Stimulated activated CD4-positive, alpha-beta T cell treated with anti-CD3 and anti-CD28 coated beads, Interleukin-1b, Interleukin-23, amount 100 ng/mL, for 24 hours (primary cell): ENCODE measurements around the gene AMDHD2.

Experiments used
- DNase-seq, 4 experiments: peaks; one replicate each; pipeline ENCODE4 v3.0.0-alpha.2; 2020; ENCODE audit warnings: low read depth in 4 of 4, low spot score in 1 of 4

The AMDHD2 gene

DNA sequence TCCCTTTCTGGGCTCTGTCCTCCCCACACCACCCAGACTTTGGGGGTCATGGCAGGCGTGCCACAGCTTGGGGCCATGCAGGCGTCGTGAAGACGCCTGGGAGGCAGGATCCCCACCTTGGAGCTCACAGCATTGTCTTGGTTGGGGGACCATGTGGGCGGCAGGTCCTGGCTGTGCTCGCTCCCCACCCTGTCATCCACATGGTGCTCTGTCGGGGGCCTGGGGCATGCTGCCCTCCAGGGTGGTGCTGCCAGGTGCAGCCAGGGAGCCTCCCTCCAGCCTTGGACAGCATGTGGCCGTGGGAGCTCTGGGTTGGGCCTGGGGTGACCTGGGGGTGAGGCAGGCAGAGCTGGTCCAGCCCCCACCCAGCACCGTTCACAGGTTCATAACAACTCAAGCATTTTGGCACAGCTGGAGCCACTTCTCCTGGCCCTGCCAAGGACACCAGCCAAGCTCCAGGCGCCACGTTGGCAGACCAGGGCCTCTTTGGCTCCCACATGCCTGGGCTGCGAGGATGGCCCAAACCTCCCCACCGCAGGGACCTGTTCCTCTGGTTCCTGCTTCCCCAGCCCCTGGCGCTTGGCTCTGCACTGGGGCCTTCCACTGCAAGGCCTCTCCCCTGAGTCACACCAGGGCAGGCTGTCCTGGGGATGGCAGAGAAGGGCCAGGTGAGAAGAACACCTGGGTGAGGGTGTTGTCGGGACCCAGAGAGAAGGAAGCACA, 21.5 kb upstream of the AMDHD2 start:
- no peak for DNase-seq

DNA sequence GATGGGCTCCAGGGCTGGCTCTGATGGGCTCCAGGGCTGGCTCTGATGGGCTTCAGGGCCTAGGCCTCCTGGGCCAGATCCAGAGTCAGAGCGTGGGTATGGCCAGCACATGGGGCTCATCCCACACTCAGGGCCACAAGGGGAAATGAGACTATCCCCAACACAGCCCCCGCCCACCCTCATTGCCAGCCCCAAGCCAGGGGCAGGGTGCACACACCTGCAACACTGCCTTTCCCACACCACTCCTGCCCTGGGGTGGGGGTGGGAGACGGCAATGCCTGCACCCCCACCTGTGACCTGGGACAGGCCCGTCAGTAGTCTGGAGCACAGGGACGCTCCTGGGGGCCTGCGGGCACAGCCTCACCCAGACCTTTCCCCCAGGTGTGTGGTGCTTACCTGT, 20.7 kb upstream of the AMDHD2 start:
- no peak for DNase-seq

DNA sequence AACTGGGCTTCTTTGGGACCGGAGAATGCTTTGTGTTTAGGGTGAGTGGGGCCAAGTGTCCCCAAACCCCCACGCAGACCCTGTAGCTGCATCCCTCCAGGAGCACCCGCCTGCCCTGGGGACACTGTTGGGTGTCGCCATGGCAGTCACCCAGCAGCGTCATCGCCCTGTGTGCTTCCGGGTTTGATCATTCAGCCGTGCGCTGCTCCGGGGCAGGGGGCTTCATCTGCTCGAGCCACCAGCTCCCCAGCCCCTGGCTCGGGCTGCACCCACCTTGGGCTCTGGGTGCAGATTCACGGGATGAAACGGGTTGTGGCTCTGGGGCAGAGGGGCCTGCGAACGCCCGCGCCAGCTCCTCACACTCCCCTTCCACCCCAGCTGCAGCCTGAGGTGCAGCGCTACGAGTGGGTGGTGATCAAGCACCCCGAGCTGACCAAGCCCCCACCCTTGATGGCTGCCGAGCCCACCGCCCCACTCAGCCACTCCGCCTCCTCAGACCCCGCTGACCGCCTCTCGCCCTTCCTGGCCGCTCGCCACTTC, 20.2 kb upstream of the AMDHD2 start:
- DNase-seq: no peak

DNA sequence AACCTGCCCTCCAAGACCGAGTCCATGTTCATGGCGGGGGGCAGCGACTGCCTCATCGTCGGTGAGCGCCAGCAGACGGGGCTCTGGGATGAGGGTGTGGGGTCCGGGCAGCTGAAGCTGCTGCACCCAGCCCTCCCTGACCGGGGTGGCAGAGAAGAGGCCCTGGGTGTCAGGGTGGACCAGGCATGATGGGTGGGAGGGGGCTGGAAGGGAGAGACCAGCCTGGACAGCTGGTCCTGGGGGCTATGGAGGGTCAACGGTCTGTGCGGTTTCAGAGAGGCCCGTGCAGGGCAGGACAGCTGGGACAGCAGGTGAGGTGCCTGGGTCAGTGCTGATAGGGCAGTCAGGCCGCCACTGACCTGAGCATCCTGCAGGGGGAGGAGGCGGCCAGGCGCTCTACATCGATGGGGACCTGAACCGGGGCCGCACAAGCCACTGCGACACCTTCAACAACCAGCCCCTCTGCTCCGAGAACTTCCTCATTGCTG, 19.7 kb upstream of the AMDHD2 start:
- DNase-seq: no peak

DNA sequence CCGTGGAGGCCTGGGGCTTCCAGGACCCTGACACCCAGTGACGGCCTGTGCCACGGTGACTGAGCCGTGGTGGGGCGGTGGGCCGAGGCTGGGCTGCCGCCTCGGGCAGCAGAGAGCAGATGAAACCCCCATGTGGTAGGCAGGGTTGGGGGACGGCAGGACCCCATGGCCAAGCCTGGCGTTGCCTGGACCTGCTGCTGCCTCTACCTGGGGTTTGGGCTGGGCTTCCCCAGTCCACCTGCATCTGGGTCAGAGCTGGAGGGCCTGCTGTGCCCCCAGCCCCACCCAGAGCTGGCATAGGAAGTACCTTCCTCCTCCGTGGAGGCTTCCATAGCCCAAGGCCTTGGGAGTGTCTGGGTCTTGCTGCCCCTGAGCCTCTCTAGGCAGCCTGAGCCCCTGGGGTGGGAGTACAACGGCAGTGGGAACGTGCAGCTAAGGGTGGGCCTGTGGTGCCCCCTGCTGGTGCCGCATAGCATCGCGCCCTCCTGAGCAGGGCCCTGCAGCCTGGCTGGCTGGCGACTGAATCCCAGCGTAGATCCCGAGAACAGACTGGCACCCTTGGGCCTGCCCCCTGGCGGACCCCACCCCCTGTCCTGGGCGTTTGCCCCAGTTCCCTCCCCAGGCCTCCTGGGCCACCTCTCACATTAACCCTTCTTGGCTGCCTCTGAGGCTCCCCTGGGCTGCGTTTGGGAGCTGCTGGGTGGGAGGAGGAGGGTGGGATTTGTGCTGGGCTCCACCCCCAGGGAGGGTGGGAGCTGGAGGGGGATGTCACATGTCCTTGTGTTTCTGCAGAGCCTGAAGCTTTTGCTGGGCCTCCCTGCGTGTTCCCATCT, 19.0 kb upstream of the AMDHD2 start:
- peak; percentile 52 to 73 (median 68) for DNase-seq

DNA sequence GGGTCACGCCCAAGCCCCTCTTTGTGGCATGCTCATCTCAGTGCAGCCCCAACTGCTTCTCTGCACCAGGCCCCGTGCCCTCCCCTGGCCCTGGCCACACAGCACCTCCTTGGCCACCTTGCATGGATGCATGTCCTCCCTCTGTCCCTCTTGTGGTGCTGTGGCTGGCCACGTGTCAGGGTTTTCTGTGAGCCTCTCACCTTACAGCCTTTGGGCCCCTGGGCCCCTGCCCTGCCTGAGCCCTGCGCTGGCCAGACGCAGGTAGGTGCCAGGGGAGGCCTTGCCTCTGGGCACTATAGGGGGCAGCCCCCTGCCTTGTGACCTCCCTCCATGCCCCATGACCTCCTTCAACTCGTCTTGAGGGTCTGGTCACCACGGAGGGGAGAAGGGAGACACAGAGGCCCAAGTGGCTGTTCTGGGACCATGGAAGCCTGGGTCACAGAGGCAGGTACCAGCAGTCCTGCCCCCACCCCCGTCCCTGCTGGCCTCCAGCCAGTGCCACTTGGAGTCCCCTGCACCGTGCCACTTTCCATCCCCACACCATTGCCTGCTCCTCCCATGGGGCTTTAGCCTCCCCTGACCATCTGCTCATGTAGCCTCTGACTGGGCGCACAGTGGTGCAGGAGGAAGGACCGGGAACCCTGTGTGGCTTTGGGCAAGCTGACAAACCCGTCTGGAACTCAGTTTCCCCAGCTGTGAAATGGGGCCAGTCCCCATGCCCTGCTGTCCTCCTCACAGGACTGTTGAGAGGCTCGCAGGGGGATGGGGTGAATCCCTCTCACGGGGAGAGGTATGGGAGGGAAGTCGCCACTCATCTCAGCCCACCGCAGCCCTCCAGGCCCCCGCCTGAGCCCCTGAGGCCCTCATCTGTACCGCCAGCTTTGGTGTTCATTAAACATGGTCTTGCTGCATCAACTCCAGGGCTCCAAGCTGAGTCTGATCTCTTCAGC, 17.9 kb upstream of the AMDHD2 start:
- DNase-seq: no peak

DNA sequence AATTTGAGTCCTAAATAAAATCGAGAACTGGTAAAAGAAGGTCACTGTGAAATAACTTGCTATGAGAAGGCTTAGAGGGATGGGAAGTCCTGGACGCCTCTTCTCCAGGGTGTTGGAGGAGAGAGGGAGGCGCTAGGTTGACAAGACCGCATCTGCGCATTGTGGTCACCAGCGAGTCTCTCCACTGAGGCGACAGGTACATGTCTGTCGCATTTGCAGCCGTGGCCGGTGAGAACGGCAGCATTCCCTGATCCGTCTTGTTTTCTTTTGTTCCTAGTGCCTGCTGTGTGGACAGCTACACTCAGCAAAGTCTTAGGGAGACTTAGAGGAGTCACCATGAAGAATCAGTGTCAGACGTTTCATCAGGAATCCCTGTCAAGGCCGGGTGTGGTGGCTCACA, 14.5 kb upstream of the AMDHD2 start:
- no peak for DNase-seq

DNA sequence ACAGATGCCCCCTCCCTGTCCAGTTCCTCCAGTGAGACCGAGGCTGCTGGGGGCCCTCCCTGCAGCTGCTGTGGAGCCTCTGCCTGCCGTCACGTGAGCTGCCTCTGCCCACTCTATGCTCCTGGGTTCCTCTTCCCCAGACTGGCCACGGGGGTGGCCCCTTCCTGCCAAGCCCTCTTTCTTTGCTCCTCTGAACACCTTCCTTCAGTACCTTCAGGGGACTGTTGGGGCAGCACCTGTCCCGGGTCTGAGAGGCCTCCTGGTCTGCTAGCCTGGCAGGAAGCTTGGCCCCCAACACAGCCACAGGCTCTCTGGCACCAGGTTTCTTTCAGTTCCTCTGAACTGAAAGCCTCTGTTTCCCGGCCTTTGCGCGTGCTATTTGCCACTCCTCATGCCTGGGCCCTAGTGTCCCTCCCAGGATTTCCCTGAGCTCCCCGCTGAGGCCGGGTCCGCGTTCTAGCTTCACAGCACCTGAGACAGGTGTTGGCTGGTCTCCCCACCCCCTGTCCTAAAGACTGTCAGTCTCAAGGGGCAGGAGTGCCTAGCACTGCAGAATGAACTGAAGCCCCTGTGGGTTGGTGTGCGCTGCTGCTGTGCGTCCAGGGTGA, 13.0 kb upstream of the AMDHD2 start:
- no peak for DNase-seq

DNA sequence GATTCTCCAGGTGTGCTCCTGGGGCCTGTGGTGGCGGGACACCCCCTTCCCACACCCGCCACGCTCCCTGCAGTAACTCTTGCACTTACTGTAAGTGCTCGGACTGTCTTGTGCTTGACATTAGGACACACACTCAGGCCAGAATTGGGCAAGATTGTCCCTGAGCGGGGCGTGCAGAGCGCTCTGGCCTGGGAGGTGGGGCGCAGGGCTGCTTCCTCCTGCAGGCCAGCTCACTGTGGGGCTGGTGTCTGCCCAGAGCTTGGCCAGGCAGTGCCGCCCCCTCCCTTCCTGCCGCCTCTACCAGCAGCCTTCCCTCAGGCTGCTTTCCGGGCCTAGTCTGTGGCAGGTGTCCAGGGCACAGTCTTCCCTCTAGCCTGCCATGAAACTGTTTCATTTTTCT, 12.5 kb upstream of the AMDHD2 start:
- DNase-seq: no peak

DNA sequence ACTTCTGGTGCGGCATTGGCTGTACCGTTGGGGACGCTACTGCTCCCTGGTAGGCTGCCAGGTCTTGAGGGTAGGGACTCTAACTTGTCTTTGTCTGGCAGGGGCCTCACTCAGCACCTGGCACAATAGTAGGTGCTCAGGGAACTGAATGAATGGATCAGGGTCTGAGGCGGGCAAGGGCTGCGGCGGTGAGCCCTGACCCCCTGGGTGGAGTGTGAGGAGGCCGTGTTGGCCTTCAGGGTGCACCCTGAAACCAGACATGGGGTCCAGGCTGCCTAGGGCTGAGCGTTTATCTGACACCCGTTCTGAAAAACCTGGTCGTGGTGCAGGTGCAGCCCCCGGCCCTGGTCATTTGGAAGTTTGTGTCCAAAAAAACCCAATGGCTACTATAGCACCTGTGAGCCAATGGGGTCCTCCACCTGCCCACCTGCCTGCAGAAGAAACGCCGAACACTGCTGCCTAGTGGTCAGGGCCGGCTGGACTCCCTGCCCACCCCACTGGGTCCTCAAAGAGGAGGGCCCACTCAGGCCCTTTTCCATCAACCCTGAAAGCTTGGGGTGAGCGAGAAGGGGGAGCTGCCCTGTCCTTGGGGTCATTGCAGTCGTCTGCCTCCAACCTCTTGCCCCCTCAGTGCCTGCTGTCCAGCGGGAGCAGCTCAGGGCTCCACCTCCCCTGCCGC, 11.3 kb upstream of the AMDHD2 start:
- no peak for DNase-seq

DNA sequence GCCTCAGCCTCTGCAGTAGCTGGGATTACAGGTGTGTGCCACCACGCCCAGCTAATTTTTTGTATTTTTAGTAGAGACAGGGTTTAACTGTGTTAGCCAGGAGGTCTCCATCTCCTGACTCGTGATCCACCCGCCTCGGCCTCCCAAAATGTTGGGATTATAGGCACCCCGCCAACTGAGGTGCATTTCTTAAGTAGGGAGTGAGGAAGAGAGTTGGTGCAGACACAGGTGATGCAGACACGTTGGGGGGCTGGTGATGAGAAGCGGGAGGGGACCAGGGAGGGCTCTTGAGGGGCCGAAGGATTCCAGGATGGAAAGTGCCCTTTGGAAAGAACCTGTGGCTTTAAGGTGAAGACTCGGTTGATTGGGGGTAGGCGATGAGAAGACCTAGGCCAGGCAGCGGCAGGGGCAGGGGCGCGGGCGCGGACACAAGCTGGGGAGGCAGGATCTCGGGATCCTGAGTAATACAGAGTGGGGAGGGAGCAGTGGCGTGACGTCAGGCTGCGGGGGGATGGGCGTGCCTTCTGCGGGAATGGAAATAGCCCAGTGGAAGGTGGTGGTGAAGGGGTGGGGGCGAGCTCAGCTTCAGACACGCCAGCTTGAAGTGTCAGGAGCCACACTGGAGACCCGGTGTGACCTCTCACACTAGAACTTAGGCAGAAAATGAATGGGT, 8.9 kb upstream of the AMDHD2 start:
- no peak for DNase-seq

DNA sequence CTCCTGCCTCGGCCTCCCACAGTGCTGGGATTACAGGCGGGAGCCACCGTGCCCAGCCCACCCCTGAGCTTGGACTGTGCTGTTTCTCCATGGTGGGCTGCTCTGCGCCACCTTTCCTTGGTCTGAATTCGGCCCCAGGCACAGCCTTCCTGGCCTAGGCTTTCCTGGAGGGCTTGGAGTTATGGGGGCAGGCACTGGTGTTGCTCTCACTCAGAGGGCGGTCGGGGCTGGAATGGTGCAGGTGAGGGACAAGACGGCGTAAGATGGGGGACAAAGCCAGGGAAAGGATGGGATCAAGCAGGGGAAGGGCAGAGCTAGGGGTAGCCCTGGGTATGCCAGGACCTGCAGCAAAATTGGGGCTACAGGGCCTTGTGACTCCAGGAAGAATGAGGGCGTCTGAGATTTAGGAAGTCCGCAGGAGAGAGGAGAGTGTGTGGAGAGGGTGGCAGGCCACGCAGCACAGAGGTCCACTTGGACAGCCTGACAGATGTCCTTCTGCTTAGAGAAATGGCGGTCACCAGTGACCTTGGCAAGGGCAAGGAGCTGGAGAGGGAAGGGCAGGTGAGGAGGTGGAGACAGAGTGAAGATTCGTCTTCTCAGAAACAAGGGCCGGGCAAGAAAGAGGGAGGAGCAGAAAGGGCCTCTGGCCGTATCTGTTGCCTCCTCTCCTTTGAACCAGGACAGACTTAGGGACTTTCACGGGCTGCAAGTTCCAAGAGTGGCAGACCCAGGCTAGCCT, 8.0 kb upstream of the AMDHD2 start:
- no peak for DNase-seq

DNA sequence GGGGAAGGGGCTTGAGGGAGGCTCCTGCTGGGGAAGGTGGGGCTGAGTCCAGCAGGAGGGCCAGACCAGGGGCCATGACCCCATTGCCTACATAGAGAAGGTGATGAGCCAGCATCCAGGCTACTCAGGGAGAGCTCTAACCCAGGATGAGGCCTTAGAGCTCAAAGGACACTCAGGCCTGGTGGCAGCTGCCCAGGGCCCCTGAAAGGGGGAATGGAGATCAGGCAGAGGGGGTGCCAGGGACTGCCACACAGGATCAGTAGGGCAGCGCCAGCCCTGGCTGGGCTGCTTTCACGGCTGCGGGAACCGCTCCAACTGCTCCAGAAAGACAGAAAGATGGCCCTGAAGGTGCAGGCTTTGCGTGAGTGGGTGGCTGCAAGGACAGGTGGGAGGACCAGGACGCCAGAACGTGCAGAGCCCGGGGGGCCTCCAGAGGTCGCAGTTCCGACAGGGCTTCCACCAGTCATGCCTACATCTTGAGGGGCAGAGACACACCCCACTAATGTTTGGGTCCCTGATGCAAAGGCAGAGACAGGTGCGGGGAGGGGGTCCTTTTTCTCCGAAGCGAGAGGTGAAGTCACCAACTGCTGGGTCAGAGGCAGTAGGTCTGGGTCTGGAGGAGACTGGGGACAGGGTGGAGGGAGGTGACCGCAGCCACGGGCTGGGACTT, 7.3 kb upstream of the AMDHD2 start:
- no peak for DNase-seq

DNA sequence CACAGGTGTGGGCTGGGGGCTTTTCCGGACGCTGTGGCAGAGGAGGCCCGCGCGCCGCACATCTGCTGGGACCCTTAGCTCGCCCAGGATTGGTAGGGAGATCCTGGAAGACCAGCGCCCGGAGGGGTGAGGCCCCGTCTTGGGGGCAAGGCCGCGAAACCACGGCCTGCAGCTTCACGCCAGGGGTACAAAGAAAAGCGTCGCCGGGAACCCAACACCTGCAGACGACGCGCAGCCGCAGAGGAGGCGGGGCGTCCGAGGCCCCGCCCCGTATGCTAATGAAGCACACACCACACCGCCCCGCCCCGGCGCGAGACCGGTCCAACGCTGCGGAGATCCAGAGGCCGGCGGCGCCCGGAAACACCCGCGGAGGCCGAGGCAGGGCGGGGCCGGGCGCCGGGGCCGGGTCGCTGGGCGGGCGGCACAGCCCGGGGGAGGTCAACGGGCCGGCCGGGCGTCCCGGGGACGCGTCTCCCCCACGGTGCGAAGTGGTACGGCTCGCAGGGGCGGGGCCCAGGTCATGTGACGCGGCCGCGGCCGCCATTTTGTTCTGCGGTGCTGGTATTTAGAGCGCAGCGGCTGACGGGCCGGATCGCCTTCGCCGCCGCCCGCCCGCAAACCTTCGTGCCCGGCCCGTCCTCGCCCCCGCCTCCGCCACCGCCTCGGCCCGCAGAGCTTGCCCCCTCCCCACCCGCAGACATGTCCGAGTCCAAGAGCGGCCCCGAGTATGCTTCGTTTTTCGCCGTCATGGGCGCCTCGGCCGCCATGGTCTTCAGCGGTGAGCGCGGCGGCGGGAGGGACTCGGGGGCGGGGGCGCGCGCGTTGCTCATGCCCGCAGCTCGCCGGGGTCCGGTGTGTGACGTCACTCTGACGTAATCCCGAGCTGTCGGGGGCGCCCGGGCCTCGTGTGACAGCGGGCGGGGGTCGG, 6.5 kb upstream of the AMDHD2 start, which contains the start of gene ATP6V0C:
Gene ATP6V0C (plus strand): TSS at position 548 of the 928 bp plus-strand sequence. CDS start 152 bp downstream, at position 700.
- peak; percentile 75 to 88 (median 83) for DNase-seq

DNA sequence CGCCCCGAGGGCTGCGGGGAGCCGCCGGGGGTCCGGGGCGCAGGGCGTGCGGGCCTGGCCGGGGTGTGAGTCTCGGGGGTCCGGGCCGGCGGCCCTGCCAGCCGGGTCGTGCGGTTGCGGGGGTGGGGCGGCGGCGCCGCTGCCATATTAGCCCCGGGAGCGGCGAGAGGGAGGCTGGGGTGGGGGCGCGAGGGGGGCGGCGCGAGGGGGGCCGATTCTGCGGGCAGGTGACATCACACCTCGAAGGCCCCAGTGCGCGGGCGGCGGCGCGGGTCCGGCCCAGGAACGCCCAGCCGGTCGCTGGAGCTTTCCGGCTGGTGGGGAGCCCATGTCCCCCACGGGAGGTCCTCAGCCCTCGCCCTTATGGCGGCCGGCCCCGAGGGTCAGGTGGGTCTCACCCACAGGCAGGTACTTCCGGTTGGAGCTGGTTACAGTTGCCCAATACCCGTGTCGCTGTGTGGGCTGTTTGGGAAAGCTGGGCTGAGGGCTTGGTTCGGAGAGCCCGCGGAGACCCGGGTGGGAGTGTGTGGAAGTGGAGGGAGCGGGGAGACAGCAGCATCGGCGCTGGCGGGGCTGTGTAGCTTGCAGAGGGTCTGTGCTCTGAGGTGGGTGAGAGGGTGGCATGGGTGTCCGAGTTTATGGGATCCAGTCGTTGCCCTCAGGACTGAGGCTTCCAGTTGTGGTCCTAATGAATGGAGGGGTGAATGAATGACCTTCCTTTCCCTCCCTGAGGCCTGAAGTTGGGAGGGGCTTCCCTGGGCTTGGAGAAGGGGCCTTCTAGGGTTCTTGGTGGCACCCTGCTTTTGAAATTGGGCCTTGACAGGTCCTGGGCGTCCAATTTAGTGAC, 5.6 kb upstream of the AMDHD2 start:
- DNase-seq: peak in 1 of 4 experiments; percentile 17
